BLaER1 (cell line): ENCODE measurements around the gene DNAJB8.

Experiments used
- H3K27ac ChIP-seq: shearing (Covaris generic); formaldehyde crosslinking; 2 replicates; pipeline ENCODE4 v1.8.1; 2022
- H3K27me3 ChIP-seq: shearing (Covaris generic); formaldehyde crosslinking; 2 replicates; pipeline ENCODE4 v1.8.1; 2022
- H3K36me3 ChIP-seq: shearing (Covaris generic); formaldehyde crosslinking; 2 replicates; pipeline ENCODE4 v1.8.1; 2022
- H3K4me1 ChIP-seq: shearing (Covaris generic); formaldehyde crosslinking; 2 replicates; pipeline ENCODE4 v1.8.1; 2022
- H3K4me2 ChIP-seq: shearing (Covaris generic); formaldehyde crosslinking; 2 replicates; pipeline ENCODE4 v1.8.1; 2022
- H3K4me3 ChIP-seq: shearing (Covaris generic); formaldehyde crosslinking; 2 replicates; pipeline ENCODE4 v1.8.1; 2022
- H3K9ac ChIP-seq: shearing (Covaris generic); formaldehyde crosslinking; 2 replicates; pipeline ENCODE4 v1.8.1; 2022
- H3K9me3 ChIP-seq: shearing (Covaris generic); formaldehyde crosslinking; 2 replicates; pipeline ENCODE4 v1.8.1; 2022
- H4K20me1 ChIP-seq: shearing (Covaris generic); formaldehyde crosslinking; 2 replicates; pipeline ENCODE4 v1.8.1; 2022
- Cebpa-rat ChIP-seq: shearing (Covaris generic); IDR thresholded peaks from 2 replicates; pipeline ENCODE4 v1.8.1; 2022

Gene DNAJB8

DNA sequence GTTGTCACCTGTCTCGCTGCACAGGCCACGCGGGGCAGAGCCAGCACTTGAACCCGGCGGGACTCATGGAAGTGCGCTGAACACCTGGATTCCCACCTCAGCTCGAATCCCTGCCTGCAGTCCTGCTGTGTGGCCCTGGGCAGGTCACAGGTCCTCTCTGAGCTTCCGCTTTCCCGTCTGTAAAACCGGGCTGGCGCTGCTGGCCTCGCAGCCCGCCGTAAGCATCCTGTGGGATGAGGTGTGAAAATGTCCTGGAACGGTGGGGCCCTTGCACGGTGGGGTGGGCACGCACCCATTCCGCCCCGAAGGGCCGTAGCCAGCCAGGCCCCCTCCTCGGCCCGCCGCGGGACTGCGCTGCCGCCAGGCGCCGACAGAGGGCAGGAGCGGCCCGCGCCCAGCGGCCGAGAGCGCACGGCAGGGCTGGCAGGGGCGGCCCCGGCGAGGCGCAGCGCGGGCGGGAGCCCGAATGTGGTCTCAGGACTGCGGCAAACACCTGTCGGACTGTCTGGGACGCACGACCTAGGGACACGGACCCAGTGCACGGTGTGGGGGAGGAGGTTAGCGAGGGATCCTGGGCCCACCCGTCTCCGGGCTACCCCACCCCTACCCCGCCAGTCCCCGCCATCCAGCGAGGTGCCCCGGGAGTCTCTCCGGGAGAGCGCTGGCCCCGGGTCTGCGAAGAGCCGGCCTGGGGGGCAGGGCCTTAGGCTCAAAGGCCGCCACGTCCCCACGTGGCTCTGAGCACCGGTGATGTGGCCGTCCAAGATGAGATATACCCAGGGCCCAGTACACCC lies 40.4 kb downstream of the DNAJB8 start:
- Histone ChIP-seq H3K4me1 (no peaks in the 10 kb centered on the region), H3K27ac (no peak overlapping the region), H3K36me3 (no peaks in the 10 kb centered on the region), H3K27me3 (peaks cover 27% of the 10 kb centered on the region), H3K4me3 (no peak overlapping the region), H3K9me3 (no peaks in the 10 kb centered on the region), H3K4me2 (peak overlapping the region; percentile 58), H4K20me1 (peaks cover 14% of the 10 kb centered on the region; the same call in 1 of the 2 replicates), H3K9ac (no peak overlapping the region)
- TF ChIP-seq Cebpa-rat = no peak

GRCh38 chr3:128425846-128426127 lies 40.9 kb downstream of the DNAJB8 start:
- H3K27ac ChIP-seq = no peak overlapping the region
- no peak overlapping the region for H3K4me2 ChIP-seq
- H3K4me3 ChIP-seq = no peak overlapping the region
- H4K20me1 ChIP-seq = peaks cover 12% of the 10 kb centered on the region; the same call in 1 of the 2 replicates
- H3K9ac ChIP-seq = no peak overlapping the region
- no peaks in the 10 kb centered on the region for H3K4me1 ChIP-seq
- H3K36me3 ChIP-seq = no peaks in the 10 kb centered on the region
- H3K9me3 ChIP-seq = no peaks in the 10 kb centered on the region
- H3K27me3 ChIP-seq = peaks cover 22% of the 10 kb centered on the region
- no peak for TF ChIP-seq Cebpa-rat

DNA sequence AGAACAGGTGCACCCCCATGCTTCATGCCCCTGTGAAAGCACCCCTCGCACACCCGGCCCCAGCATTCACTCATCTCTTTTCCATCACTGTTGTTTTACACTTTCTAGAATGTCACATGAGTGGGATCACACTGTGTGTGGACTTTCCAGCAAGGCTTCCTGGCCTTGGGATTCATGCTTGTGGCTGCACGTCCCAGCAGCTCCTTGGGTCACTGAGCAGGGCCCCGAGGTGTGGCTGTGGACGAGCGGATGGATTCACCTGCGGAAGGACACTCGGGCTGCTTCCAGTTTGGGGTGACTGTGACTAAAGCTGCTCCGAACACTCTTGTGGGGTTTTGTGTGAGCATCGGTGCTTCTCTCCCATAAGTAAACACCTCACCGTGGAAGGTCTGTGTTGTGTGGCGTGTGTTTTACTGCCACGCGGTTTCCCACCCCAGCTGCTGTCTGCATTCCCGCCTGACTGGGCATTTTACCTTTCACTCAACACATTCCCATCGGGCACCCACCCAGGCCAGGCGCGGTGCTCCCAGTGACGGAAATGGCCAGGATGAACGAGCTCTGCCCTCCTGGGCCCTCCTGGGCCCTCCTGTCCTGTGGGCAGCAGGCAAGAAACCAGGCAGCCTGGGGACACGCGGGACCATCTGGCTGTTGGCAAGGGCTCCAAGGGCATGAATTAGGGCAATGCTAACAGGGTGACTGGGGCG lies 41.4 kb downstream of the DNAJB8 start:
- no peaks in the 10 kb centered on the region for H3K36me3 ChIP-seq
- H3K4me1 ChIP-seq = peaks cover 3% of the 10 kb centered on the region
- no peak for TF ChIP-seq Cebpa-rat
- peaks cover 7% of the 10 kb centered on the region; the same call in 1 of the 2 replicates for H4K20me1 ChIP-seq
- H3K4me3 ChIP-seq = no peak overlapping the region
- H3K27ac ChIP-seq = no peak overlapping the region
- H3K27me3 ChIP-seq = peaks cover 17% of the 10 kb centered on the region
- no peak overlapping the region for H3K9ac ChIP-seq
- H3K9me3 ChIP-seq = no peaks in the 10 kb centered on the region
- H3K4me2 ChIP-seq = no peak overlapping the region

DNA sequence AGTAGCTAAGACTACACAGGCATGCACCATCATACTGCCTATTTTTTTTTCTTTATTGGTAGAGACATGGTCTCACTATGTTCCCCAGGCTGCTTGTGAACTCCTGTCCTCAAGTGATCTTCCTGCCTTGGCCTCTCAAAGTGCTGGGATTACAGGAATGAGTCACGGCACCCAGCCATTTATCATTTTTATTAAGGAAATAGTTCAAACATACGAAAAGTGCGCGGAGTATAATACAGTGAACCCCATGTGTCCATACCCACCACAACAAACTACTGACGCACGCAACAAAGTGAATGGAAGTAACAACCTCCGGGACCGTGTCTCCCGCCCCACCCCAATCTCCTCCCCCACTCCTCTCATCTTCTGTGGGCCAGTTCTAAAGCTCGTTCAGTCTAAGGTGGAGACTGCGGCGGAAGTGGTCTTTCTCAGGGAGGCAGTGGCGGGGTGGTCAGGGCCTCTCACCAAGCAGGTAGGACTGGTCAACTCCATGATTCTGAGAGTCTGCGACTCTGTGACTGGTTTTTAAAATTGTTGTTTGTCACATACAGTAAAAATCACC lies 42.1 kb downstream of the DNAJB8 start:
- H3K4me1 ChIP-seq = peaks cover 10% of the 10 kb centered on the region
- H3K27me3 ChIP-seq = peaks cover 14% of the 10 kb centered on the region
- no peaks in the 10 kb centered on the region for H3K36me3 ChIP-seq
- no peak overlapping the region for H3K4me2 ChIP-seq
- H3K9ac ChIP-seq = no peak overlapping the region
- no peak for TF ChIP-seq Cebpa-rat
- H3K27ac ChIP-seq = no peak overlapping the region
- H4K20me1 ChIP-seq = no peaks in the 10 kb centered on the region; the same call in 1 of the 2 replicates
- no peaks in the 10 kb centered on the region for H3K9me3 ChIP-seq
- H3K4me3 ChIP-seq = no peak overlapping the region

DNA sequence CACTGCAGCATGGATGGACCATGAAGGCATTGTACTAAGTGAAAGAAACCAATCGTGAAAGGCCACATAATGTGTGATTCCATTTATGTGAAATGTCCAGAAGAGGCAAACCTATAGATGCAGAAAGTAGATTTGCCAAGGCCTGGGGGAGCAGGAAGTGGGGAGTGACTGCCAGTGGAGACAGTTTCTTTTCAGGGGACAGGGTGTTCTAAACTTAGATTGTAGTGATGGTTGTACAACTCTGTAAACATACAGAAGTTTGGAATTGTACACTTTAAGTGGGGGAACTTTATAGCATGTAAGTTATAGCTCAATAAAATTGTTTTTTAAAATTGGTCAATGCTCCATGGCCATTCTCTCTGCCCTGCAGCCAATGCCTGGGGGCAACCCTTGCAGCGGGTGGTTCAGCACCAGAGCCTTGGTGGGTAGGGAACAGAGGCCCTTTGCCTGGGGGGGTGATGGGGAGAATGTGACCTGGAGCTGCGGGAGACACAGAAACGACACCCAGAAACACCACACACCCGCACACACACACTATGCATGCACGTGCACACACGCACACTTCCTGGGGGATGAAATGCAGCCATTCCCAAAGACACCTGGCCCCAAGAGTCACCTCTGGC lies 43.1 kb downstream of the DNAJB8 start:
- Histone ChIP-seq H3K36me3 (no peaks in the 10 kb centered on the region), H3K9ac (no peak overlapping the region), H3K9me3 (no peaks in the 10 kb centered on the region; the same call in 1 of the 2 replicates), H3K4me3 (no peak overlapping the region), H3K27ac (no peak overlapping the region), H3K27me3 (peaks cover 14% of the 10 kb centered on the region), H3K4me1 (peaks cover 11% of the 10 kb centered on the region), H3K4me2 (no peak overlapping the region), H4K20me1 (no peaks in the 10 kb centered on the region; the same call in 1 of the 2 replicates)
- TF ChIP-seq Cebpa-rat = no peak

GRCh38 chr3:128422762-128423524 lies 43.7 kb downstream of the DNAJB8 start:
- Histone ChIP-seq H3K27ac (no peak overlapping the region), H4K20me1 (no peaks in the 10 kb centered on the region; the same call in 1 of the 2 replicates), H3K9ac (no peak overlapping the region), H3K4me2 (no peak overlapping the region), H3K36me3 (no peaks in the 10 kb centered on the region), H3K4me3 (no peak overlapping the region), H3K27me3 (peaks cover 14% of the 10 kb centered on the region), H3K9me3 (no peaks in the 10 kb centered on the region; the same call in 1 of the 2 replicates), H3K4me1 (peaks cover 11% of the 10 kb centered on the region)
- TF ChIP-seq Cebpa-rat = no peak

- TF ChIP-seq Cebpa-rat = no peak
- H3K9ac ChIP-seq = no peak overlapping the region
- H3K9me3 ChIP-seq = no peaks in the 10 kb centered on the region; the same call in 1 of the 2 replicates
- no peaks in the 10 kb centered on the region for H3K36me3 ChIP-seq
- no peak overlapping the region for H3K4me3 ChIP-seq
- no peak overlapping the region for H3K27ac ChIP-seq
- no peaks in the 10 kb centered on the region for H4K20me1 ChIP-seq
- peaks cover 11% of the 10 kb centered on the region for H3K4me1 ChIP-seq
- no peak overlapping the region for H3K4me2 ChIP-seq
- peaks cover 7% of the 10 kb centered on the region; the same call in 1 of the 2 replicates for H3K27me3 ChIP-seq
Measured at GRCh38 chr3:128421966-128422365, 44.7 kb downstream of the DNAJB8 start.

DNA sequence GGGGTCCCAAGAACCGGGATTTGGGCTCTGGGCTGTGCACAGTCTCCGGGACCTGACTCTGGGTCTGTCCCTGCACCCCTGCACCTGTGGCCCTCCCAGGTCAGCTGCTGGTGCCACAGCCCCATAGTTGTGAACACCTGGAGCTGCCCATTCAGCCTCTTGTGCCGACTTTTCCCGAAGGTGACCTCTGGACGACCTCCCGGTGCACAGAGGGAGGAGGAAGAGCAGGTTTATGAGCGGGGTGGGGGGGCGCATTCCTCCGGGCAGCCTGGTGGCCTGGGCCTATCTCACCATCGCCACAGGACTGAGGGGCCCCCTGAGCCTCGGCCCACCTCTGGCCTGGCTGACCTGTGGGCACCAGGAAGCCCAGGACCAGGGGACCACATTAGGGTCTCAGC lies 45.3 kb downstream of the DNAJB8 start:
- Histone ChIP-seq H4K20me1 (no peaks in the 10 kb centered on the region), H3K36me3 (no peaks in the 10 kb centered on the region), H3K27ac (no peak overlapping the region), H3K4me2 (no peak overlapping the region), H3K4me3 (no peak overlapping the region), H3K9ac (no peak overlapping the region), H3K9me3 (no peaks in the 10 kb centered on the region; the same call in 1 of the 2 replicates), H3K4me1 (peaks cover 11% of the 10 kb centered on the region), H3K27me3 (peaks cover 2% of the 10 kb centered on the region; the same call in 1 of the 2 replicates)
- no peak for TF ChIP-seq Cebpa-rat
